ENCODE measurements around the gene SEC14L5. TPM values are rescaled to one million over a fixed set of nuclear protein-coding genes. Genes with fewer than 3 reads are reported as not detected.

SEC14L5 gene
- polyA plus RNA-seq, 1 donor = 0.12 TPM

Other genes starting within 250 kb of the SEC14L5 start
- 32.4 TPM for gene ANKS3, start 224.1 kb upstream of the SEC14L5 start, polyA plus RNA-seq (ENCODE audit: insufficient read length)
- 2.2 TPM for gene DNAAF8, start 223.8 kb upstream of the SEC14L5 start, polyA plus RNA-seq (ENCODE audit: insufficient read length)
- 14.3 TPM for gene ZNF500, start 191.2 kb upstream of the SEC14L5 start, polyA plus RNA-seq (ENCODE audit: insufficient read length)
- 0.57 TPM for gene SEPTIN12, start 170.0 kb upstream of the SEC14L5 start, polyA plus RNA-seq (ENCODE audit: insufficient read length)
- 5.8 TPM for gene SMIM22, start 163.0 kb upstream of the SEC14L5 start, polyA plus RNA-seq (ENCODE audit: insufficient read length)
- gene ROGDI, start 155.7 kb upstream of the SEC14L5 start, polyA plus RNA-seq (ENCODE audit: insufficient read length) = 26.3 TPM
- gene GLYR1, start 111.0 kb upstream of the SEC14L5 start, polyA plus RNA-seq (ENCODE audit: insufficient read length) = 163 TPM
- gene UBN1, start 110.8 kb upstream of the SEC14L5 start, polyA plus RNA-seq (ENCODE audit: insufficient read length) = 39.1 TPM
- gene PPL, start 21.2 kb upstream of the SEC14L5 start, polyA plus RNA-seq (ENCODE audit: insufficient read length) = 30.3 TPM
- gene NAGPA, start 75.6 kb downstream of the SEC14L5 start, polyA plus RNA-seq (ENCODE audit: insufficient read length) = 12.2 TPM
- 3.3 TPM for gene C16orf89, start 107.6 kb downstream of the SEC14L5 start, polyA plus RNA-seq (ENCODE audit: insufficient read length)
- gene ALG1, start 113.5 kb downstream of the SEC14L5 start, polyA plus RNA-seq (ENCODE audit: insufficient read length) = 23.5 TPM
- 14.4 TPM for gene EEF2KMT, start 139.5 kb downstream of the SEC14L5 start, polyA plus RNA-seq (ENCODE audit: insufficient read length)

Measured in left kidney (tissue), 1 donor.